Stimulated activated naive CD4-positive, alpha-beta T cell (primary cell): ENCODE measurements around the gene LAPTM4A.

Experiments
- DNase-seq, 6 experiments: peaks; one replicate each; lab custom pipeline; 2025; lab: John Stamatoyannopoulos, UW

Gene LAPTM4A

GRCh38 chr2:20019747-20020146 is 31.7 kb downstream of the LAPTM4A start:
- DNase-seq: no peak

DNA sequence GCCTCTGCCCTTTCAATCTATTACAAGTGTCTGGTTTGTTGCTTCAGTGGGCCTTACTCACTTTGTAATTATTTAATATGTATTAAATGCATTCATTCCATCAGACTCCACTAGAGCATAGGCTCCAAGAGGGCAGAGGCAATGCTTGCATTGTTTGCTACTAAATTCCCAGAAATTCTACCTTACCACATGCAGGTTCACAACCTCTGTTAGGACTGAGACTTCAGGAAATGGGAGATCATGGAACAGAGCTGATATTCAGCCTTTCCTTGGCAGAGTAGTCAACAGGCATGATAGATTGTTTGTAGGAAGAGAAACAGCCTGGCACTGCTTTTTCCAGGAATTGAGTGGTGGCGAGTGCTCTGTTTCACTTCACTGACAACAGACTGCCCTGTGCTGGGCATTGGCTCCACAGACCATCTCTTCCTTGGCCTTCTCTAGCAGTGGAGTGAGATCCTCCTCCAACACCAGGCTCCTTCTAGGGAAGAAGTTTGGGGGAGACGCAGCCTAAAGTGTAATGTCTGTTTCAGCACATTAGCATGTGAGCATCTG is 32.8 kb downstream of the LAPTM4A start:
- DNase-seq: no peak

GRCh38 chr2:20016346-20016745 is 35.1 kb downstream of the LAPTM4A start:
- DNase-seq: no peak

- DNase-seq: peak in 3 of 6 experiments; percentile 2 to 36 (median 32)
Measured at GRCh38 chr2:20015482-20016083, 35.8 kb downstream of the LAPTM4A start.

GRCh38 chr2:20013126-20013849 is 38.1 kb downstream of the LAPTM4A start:
- no peak for DNase-seq

GRCh38 chr2:20012282-20013125 is 38.9 kb downstream of the LAPTM4A start, which contains the start of gene MATN3:
Gene MATN3 (minus strand): TSS chr2:20012668. CDS start chr2:20012631, 37 bp downstream.
- DNase-seq: no peak

DNA sequence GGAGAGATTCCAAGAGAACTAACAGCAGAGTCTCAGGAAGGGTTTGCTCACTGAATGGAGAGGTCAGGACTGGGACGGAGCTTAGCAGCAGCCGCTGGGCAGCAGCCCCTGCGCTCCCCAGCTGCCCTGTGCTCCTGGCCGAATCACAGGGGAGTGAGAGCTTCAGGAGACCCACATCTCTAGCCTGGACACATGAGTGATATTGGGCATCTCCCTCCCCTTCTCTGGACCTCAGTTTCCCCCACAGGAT is 39.5 kb downstream of the LAPTM4A start:
- DNase-seq: no peak

DNA sequence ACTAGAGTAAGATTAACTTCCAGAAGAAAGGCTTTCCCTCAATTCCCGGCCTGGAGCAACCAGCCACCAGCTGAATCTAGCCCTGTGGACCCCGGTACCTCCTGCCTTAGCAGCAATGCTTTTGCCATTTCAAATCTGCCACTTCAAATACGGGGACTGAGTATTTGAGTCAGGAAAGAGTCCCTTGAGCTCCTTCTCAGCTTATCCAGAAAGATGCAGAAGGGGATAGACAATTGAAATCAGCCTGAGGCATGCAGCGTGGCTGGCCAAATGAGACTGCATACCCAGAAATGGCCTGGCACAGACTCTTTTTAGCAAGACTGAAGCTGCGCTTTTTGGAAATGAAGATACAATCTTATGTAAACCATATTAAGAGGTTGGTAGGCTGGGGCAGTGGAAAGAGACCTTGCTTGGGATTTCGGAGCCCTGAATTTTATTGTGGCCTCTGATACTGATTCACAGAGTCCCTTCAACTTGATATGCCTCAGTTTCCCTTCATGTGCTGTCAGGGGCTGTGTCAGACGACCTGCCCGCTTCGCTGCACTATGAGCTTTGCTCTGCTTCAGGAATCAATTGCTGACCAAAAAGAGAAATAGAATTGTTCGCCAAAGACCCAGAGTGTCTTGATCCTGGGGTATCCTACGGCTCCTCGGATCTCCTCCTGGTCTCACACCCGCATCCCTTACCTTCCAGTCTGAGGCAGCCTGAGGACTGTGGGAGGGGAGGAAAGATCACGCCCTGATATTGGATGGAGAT is 40.0 kb downstream of the LAPTM4A start:
- DNase-seq: no peak

DNA sequence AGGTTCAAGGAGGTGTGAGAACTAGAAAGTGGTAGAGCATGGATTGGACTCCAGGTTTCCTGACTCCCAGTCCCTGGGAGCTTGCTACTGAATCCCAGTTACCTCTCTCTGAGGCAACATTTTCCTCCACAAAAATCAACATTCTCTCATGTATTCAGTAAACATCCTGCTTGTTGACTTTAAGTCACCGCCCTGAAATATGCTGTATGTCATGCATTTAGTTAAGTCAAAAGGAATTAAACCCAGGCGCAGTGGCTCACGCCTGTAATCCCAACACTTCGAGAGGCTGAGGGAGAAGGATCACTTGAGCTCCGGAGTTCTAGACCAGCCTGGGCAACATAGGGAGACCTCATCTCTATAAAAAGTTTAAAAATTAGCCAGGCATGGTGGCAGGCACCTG is 42.7 kb downstream of the LAPTM4A start:
- DNase-seq: no peak

GRCh38 chr2:20005891-20006470 is 45.4 kb downstream of the LAPTM4A start:
- DNase-seq: no peak

DNA sequence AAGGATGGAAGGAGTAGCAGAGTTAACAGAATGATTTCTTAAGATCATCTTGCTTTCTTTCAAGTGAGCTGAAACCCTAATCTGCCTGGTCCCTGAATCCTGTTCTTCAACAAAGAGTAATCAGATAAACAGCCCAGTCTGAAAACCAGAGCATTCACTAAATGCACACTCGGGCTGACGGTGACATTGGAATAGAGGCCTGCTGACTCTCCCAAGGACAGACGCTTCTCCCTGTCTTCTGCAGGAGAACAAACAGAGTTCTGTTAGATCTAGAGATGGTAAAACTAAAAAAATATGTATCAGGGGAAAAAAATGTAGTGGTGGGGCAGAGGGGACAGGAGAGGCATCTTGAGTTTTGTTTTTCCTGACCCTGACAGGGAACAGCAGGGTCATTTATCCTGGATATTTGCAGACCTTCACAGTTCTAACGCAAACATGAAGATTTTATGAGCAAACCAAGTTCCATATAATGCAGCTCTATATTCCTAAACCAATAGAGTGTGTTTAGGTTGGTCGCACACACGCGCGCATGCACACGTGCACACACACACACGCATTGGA is 46.3 kb downstream of the LAPTM4A start:
- no peak for DNase-seq

DNA sequence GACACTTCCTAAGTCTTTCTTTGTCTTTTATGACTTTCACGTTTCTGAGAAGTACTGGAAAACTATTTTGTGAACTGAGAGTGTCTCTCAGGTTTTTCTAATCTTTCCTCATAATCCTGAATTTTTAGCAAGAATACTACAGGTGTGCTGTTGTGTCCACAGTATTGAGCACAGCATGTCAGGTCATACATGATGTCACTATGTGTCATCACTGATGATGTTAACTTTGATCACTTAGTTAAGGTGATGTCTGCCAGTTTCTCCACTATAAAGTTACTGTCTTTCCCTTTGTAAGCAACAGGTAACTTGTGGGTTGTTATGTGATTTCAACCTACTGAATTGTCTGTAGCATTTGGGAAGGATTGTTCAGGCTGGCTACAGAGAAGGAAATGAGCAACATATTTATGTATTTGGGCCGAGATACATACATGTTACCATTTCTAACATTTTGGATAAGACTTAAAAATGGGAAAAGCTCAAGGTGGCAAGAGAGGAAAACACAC is 50.0 kb downstream of the LAPTM4A start:
- no peak for DNase-seq

DNA sequence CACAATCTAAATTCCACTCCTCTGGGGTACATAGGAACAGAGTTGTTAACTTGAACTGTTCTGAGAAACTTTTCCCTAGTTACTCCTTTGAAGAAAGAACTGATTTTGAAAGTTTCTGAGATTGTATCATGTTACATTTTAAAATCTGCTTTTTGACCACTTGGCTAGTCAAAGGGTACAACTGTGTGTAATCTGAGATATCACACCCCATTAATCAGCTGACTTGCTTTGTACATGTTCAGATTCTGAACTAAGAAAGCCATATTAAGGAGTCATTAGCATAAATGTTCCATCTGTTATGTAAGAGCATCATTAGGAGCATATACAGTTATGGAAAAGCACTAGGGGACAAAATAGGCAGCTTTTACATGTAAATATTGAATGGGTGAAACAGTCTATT is 57.7 kb downstream of the LAPTM4A start:
- DNase-seq: no peak

- no peak for DNase-seq
Measured at GRCh38 chr2:19991895-19992294, 59.5 kb downstream of the LAPTM4A start.

DNA sequence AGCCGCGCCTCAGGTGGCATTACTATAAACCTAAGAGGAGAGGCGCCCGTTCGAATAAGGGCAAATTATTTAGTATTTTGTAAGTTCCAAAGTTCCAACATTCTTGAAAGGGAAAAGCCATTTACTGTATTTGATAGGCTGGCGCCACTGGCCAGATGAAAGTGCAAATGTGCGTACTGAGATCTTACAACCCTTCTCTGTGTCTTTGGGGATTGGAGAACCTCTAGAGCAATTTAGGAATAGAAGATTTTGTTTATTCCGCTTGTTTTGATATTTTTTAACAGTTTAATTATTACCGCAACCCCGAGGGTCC is 61.1 kb downstream of the LAPTM4A start:
- DNase-seq: no peak

DNA sequence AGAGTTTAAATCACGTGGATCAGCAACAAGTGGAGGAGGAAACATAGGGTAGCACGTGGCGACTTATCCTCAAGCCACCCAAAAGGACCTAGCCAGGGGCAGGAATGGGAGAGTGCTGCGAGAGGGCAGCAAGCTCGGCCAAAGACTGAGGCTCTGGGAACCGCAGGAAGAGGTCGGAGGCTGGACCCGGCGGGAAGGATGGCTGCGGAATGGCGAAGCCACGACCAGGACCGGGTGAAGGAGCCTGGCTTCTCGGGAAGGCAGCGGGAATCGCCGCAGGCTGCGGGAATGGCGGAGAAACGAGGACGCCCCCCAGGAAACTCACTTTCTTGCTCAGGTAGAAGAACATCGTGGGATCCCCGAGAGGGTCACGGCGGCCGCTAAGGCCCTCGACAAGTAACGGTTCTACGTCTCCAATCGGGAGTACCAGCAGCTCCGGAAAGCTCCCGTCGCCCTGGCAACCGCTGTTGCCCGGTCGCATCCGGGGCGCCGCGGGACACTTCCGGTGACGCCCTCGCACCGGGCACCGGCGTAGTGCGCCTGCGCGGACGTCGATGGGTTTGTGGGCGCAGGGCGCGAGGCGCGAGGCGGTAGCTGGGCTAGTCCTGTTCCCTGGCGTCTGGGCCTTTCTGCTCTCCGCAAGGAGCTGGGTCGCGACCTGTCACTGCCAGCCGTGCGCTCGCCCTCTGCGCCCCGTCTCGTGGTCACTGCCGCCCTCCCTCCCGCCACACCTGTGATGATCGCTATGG is 61.6 kb downstream of the LAPTM4A start, which contains the start of gene WDR35:
WDR35 (minus strand) TSS at position 439 of the 749 bp plus-strand sequence; CDS start at position 349, 90 bp downstream.
- DNase-seq: peak; percentile 69 to 87 (median 84)

GRCh38 chr2:19989342-19989666 is 62.1 kb downstream of the LAPTM4A start:
- DNase-seq: no peak

GRCh38 chr2:19988600-19988999 is 62.8 kb downstream of the LAPTM4A start:
- DNase-seq: no peak

DNA sequence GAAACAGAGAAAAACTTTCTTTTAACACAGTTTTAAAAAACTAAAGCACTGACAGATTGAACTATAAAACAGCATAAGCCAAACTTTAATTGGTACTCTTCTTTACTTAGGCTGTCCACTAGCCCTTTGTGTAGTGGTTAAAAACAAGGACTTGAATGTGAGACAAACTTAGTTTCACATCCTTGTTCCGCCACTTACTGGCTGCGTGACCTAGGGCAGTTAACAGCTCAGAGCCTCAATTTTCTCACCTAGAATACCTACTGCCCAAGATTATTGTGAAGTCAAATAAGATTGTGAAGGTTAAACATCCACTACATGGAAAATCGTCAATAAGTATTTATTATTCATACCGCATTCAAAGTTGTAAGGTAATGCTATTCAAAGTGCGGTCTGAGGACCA is 63.5 kb downstream of the LAPTM4A start:
- DNase-seq: no peak
